ENCODE data around the gene SRP14. TPM values are rescaled to one million over a fixed set of nuclear protein-coding genes. Genes with fewer than 3 reads are reported as not detected.

SRP14 gene
- total RNA-seq, 4 donors from 2014 or later, result 177 to 369 (median 237) TPM

DNA sequence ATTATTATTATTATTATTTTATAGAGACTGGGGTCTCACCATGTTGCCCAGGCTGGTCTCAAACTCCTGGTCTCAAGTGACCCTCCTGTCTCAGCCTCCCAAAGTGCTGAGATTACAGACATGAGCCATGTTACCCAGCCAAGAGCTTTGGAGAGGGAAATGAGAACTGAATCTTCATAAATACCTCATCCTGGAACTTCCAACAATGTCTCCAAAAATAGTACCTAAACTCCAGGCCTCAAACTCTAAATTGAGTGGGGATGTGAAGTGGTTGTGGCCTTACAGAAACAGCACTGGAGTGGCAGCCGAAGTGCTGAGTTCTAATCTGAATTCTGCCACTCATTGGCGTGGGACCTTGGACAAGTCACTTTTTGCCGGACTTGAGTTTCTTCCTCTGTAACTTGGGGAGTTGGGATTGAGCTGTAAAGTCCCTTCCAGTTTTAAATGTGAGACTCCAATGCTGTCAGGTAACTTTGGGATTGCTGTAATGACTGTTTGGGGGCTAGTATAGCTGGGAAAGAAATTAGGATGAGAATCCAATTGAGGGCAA, 10.0 kb upstream of the SRP14 start:
- peak overlapping the region in 3 of 4 donors; percentile 44 to 71 (median 49) for H3K27ac ChIP-seq
- 88 to 93% methylated on average over 3 of the region's 3 CpGs for WGBS, 2 donors
- no peak for DNase-seq

DNA sequence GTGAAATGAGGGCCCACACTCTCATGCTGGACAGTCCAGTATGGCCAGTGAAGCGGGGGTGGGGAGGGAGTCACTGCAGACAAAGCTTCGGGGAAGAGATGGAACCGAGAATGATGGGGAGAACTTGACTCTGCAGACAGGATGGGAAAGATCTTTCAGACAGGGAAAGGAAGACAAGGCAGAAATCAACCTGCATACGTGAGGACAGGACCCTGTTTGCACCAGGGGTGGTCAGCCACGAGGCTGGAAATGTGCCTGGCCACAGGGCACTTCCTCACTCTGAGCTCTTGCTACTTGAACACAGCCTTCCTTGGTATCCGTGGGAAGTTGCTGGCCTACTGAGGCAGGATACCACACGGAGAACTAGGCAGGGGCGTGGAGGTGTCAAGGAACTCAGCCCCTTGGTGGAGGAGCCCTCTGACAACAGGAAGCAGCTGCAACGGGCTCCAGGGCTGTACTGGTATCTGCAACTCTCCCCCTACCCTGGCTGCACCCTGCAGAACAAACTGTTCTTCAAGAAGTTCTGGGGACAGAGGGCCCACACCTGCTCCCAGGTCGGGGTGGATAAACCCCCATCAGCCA, 9.3 kb upstream of the SRP14 start:
- Histone ChIP-seq H3K27me3 (peaks cover 0 to 21% (median 0%) of the 10 kb centered on the region in 4 donors), H3K36me3 (no peaks in the 10 kb centered on the region), H3K9me3 (no peaks in the 10 kb centered on the region), H3K4me3 (no peak overlapping the region), H3K4me1 (peaks cover 29 to 53% (median 41%) of the 10 kb centered on the region in 3 donors), H3K27ac (peak overlapping the region; percentile 37 to 84 (median 60))
- DNase-seq, result no peak
- TF ChIP-seq POLR2A (IDR thresholded peaks at IDR 0.05), result peak in 1 of 4 donors; percentile 33
- TF ChIP-seq, protein P1, sequence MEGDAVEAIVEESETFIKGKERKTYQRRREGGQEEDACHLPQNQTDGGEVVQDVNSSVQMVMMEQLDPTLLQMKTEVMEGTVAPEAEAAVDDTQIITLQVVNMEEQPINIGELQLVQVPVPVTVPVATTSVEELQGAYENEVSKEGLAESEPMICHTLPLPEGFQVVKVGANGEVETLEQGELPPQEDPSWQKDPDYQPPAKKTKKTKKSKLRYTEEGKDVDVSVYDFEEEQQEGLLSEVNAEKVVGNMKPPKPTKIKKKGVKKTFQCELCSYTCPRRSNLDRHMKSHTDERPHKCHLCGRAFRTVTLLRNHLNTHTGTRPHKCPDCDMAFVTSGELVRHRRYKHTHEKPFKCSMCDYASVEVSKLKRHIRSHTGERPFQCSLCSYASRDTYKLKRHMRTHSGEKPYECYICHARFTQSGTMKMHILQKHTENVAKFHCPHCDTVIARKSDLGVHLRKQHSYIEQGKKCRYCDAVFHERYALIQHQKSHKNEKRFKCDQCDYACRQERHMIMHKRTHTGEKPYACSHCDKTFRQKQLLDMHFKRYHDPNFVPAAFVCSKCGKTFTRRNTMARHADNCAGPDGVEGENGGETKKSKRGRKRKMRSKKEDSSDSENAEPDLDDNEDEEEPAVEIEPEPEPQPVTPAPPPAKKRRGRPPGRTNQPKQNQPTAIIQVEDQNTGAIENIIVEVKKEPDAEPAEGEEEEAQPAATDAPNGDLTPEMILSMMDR (IDR thresholded peaks at IDR 0.05), result no peak
- intact Hi-C loops (cut with DNase I), result loop anchor here (5.0 to 10.0 kb wide), 2 partner anchors 54 to 226 kb away; no protein-coding TSS in a partner anchor
- 50 to 75% methylated on average over 9 of the region's 10 CpGs for WGBS, 2 donors

More for the DNA sequence above, 10.0 kb upstream of the SRP14 start:
- Histone ChIP-seq H3K9me3 (no peaks in the 10 kb centered on the region), H3K27me3 (peaks cover 0 to 28% (median 0%) of the 10 kb centered on the region in 4 donors), H3K4me3 (no peak overlapping the region), H3K36me3 (no peaks in the 10 kb centered on the region), H3K4me1 (peaks cover 29 to 58% (median 41%) of the 10 kb centered on the region in 3 donors)
- TF ChIP-seq, protein P1 (IDR thresholded peaks at IDR 0.05), result no peak
- no peak for TF ChIP-seq POLR2A (IDR thresholded peaks at IDR 0.05)
- intact Hi-C loops (cut with DNase I), result loop anchor here (5.0 to 10.0 kb wide), 2 partner anchors 53 to 226 kb away; no protein-coding TSS in a partner anchor

DNA sequence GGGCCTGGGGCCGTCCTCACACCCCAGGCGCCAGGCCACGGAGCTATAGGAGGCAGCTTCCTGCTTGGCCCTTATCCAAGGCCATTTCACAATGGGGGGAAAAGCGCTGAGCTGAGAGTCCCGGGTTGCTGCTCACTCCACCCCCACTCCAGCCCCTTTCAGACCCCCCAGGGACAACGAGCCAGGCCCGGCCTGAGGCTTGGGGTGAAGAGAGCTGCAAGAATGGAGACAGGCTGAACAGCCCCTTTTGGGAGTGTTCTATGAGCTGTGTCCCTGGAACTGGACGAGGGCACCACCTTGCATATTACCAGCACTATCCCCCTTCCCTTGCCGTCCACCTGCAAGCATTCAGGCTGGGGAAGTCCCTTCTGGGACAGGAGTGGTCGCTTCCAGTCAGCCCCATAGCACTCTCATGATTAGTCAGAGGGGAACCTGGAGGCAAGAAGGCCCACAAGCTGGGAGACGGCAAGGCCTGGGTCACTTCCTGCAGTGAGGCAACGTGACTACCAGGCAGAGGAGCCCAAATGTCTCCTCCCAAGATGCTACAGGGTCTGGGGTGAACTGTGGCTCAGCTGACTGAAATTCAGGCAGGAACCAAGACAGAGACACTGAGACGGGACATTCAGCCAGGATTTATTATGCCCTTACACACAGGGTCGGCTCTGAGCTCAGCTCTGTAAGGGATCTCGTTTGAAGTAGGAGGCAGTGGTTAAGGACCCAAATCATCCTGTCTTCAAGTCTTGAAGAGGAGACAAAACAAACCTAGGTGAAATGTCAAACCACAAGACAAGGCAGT, 8.6 kb upstream of the SRP14 start:
- H3K4me1 ChIP-seq, result peaks cover 29 to 50% (median 41%) of the 10 kb centered on the region in 3 donors
- intact Hi-C loops (cut with DNase I), result loop anchor here (5.0 to 10.0 kb wide), 2 partner anchors 55 to 227 kb away; no protein-coding TSS in a partner anchor
- TF ChIP-seq POLR2A (IDR thresholded peaks at IDR 0.05), result no peak
- TF ChIP-seq, protein P1 (IDR thresholded peaks at IDR 0.05), result no peak
- no peaks in the 10 kb centered on the region for H3K9me3 ChIP-seq
- no peak for DNase-seq
- no peaks in the 10 kb centered on the region for H3K36me3 ChIP-seq
- 35 to 50% methylated on average over 2 to 4 of the region's 15 CpGs for WGBS, 2 donors
- H3K4me3 ChIP-seq, result no peak overlapping the region
- H3K27me3 ChIP-seq, result peaks cover 0 to 16% (median 0%) of the 10 kb centered on the region in 4 donors
- peak overlapping the region; percentile 37 to 84 (median 60) for H3K27ac ChIP-seq

DNA sequence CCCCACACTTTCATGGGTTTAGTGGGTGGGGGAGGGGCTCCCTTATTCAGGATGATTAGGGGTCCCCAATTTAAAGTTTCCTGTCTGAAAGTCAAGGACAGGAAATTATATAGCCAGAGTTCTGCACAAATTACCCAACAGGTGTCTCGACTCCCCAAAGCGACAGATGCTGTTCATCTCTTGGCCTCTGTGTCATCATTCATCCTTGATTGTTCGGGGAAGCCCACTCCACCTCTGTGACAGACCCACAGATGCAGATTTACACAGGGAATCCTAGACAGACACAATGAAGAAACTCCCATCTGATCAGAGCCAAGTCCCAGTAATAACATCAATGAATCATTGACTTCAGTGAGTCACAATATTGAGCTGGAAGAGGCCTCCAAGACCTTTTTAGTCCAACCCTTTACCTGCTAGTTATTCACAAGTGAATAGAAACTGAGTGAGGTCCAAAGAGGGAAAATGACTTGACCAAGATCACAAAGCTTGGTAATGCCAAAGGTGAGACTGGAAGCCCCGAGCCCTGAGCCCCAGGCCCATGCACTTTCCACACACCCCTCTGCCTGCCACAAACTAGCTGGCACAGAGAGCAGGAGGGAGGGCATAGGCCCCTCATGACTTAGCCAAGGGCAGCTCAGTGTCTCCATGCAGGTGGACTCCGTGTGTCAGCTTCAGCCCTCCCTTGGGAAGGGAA, 7.9 kb upstream of the SRP14 start:
- Histone ChIP-seq H3K4me1 (peaks cover 29 to 50% (median 41%) of the 10 kb centered on the region in 3 donors), H3K4me3 (no peak overlapping the region), H3K9me3 (no peaks in the 10 kb centered on the region), H3K36me3 (no peaks in the 10 kb centered on the region), H3K27me3 (peaks cover 0 to 10% (median 0%) of the 10 kb centered on the region in 4 donors), H3K27ac (peak overlapping the region; percentile 37 to 84 (median 60))
- no peak for TF ChIP-seq POLR2A (IDR thresholded peaks at IDR 0.05)
- 30 to 70% methylated on average over 3 to 5 of the region's 5 CpGs for WGBS, 2 donors
- no peak for DNase-seq
- intact Hi-C loops (cut with DNase I), result loop anchor here (5.0 to 10.0 kb wide), 2 partner anchors 55 to 228 kb away; no protein-coding TSS in a partner anchor

DNA sequence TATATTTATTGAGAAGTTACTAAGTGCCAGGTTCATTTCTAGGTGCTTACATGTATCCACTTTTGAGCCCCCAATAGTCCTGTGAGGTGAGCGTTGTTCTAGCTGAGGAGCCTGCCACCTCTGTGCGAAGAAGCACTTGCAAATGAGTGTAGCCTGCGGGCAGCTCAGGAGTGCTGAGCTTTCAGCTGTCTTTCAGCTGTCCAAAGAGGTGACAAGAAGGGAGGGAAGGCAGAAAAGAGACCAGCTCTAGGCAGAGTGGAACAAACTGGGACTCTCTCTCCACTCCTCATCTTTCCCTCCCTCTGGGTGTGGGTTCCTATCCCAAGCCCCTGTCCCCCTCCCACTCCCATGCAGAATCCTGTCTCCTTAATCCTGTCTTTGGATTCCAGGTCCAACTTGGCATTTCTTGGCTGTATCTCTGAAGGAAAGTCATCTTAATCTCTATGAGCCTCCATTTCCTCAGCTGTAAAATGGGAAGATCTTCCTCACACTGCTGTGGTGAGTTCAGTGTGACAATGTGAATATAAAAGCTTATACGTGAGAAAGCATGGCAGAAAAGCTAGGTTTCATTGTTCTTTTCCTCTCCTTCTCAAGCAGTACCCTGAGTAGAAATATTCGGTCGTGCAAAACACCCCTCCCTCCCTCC, 6.7 kb upstream of the SRP14 start:
- H3K36me3 ChIP-seq, result no peaks in the 10 kb centered on the region
- no peak for DNase-seq
- intact Hi-C loops (cut with DNase I), result loop anchor here (5.0 to 10.0 kb wide), 2 partner anchors 57 to 229 kb away; no protein-coding TSS in a partner anchor
- H3K4me1 ChIP-seq, result peaks cover 29 to 53% (median 41%) of the 10 kb centered on the region in 3 donors
- no peak overlapping the region for H3K4me3 ChIP-seq
- no peaks in the 10 kb centered on the region for H3K9me3 ChIP-seq
- peak in 1 of 4 donors; percentile 20 for TF ChIP-seq POLR2A (IDR thresholded peaks at IDR 0.05)
- TF ChIP-seq, protein P1 (IDR thresholded peaks at IDR 0.05), result no peak
- WGBS, 2 donors, result 41 to 51% methylated on average over 4 to 6 of the region's 6 CpGs
- peak overlapping the region; percentile 28 to 66 (median 62) for H3K27ac ChIP-seq
- no peaks in the 10 kb centered on the region for H3K27me3 ChIP-seq
